H9 (cell line): ENCODE data around the gene STOX2. TPM values are rescaled to one million over a fixed set of nuclear protein-coding genes. Genes with fewer than 3 reads are reported as not detected.

ENCODE experiments used
- DNase-seq: peaks from one replicate; pipeline ENCODE4 v3.0.0-alpha.2; 2017
- H2AFZ ChIP-seq: one replicate; pipeline ENCODE4 v1.6.1; 2013; ENCODE audit warnings: mild to moderate bottlenecking, low read length, control low read depth, moderate library complexity
- H2AK5ac ChIP-seq: 2 replicates; pipeline ENCODE4 v1.6.1; 2013; ENCODE audit warnings: low read length, control low read depth, mixed read lengths; ENCODE audit not compliant: insufficient read length
- H2BK120ac ChIP-seq: one replicate; pipeline ENCODE4 v1.6.1; 2013; ENCODE audit warnings: low read depth, mild to moderate bottlenecking, low read length, control low read depth, inconsistent platforms; ENCODE audit not compliant: poor library complexity, severe bottlenecking
- H2BK12ac ChIP-seq: 2 replicates; pipeline ENCODE4 v1.6.1; 2013; ENCODE audit warnings: low read length, control low read depth, mixed read lengths, low read depth; ENCODE audit not compliant: insufficient read length
- H2BK15ac ChIP-seq: 2 replicates; pipeline ENCODE4 v1.6.1; 2013; ENCODE audit warnings: low read depth, low read length, control low read depth
- H2BK20ac ChIP-seq: one replicate; pipeline ENCODE4 v1.6.1; 2013; ENCODE audit warnings: low read depth, mild to moderate bottlenecking, low read length, control low read depth, inconsistent platforms; ENCODE audit not compliant: poor library complexity, severe bottlenecking
- H2BK5ac ChIP-seq: 2 replicates; pipeline ENCODE4 v1.6.1; 2013; ENCODE audit warnings: low read length, control low read depth, mixed read lengths; ENCODE audit not compliant: insufficient read length
- H3K14ac ChIP-seq: 2 replicates; pipeline ENCODE4 v1.6.1; 2013; ENCODE audit warnings: low read length, control low read depth; ENCODE audit not compliant: insufficient read depth
- H3K18ac ChIP-seq: 2 replicates; pipeline ENCODE4 v1.6.1; 2013; ENCODE audit warnings: low read depth, mild to moderate bottlenecking, mixed read lengths, low read length, control low read depth; ENCODE audit not compliant: insufficient read length
- H3K23ac ChIP-seq: 2 replicates; pipeline ENCODE4 v1.6.1; 2013; ENCODE audit warnings: low read length, control low read depth, mixed read lengths, low read depth; ENCODE audit not compliant: insufficient read length
- H3K23me2 ChIP-seq: 2 replicates; pipeline ENCODE4 v1.6.1; 2013; ENCODE audit warnings: low read depth, mild to moderate bottlenecking, mixed read lengths, low read length, control low read depth; ENCODE audit not compliant: insufficient read length, poor library complexity, severe bottlenecking
- H3K27ac ChIP-seq: 2 replicates; pipeline ENCODE4 v1.5.1; 2013; ENCODE audit warnings: low read length, control low read depth, mixed read lengths, low read depth; ENCODE audit not compliant: insufficient read length
- H3K27me3 ChIP-seq: 2 replicates; pipeline ENCODE4 v1.6.1; 2013; ENCODE audit warnings: low read length, control low read depth, inconsistent platforms; ENCODE audit not compliant: insufficient read depth
- H3K4ac ChIP-seq: 2 replicates; pipeline ENCODE4 v1.6.1; 2013; ENCODE audit warnings: low read depth, mild to moderate bottlenecking, control low read depth, inconsistent platforms, low read length, moderate library complexity
- H3K4me1 ChIP-seq: 2 replicates; pipeline ENCODE4 v1.6.1; 2013; ENCODE audit warnings: low read length, control low read depth, inconsistent platforms; ENCODE audit not compliant: insufficient read depth
- H3K4me2 ChIP-seq: 2 replicates; pipeline ENCODE4 v1.6.1; 2013; ENCODE audit warnings: low read length, control low read depth, mixed read lengths; ENCODE audit not compliant: insufficient read length, insufficient read depth
- H3K56ac ChIP-seq: 2 replicates; pipeline ENCODE4 v1.6.1; 2013; ENCODE audit warnings: low read depth, mild to moderate bottlenecking, mixed read lengths, low read length, control low read depth; ENCODE audit not compliant: insufficient read length
- H3K79me1 ChIP-seq: 2 replicates; pipeline ENCODE4 v1.6.1; 2013; ENCODE audit warnings: low read depth, mild to moderate bottlenecking, moderate library complexity, low read length, control low read depth, inconsistent platforms; ENCODE audit not compliant: insufficient read depth, poor library complexity, severe bottlenecking
- H3K79me2 ChIP-seq: 2 replicates; pipeline ENCODE4 v1.6.1; 2013; ENCODE audit warnings: low read length, control low read depth, inconsistent platforms; ENCODE audit not compliant: insufficient read depth
- H3K9ac ChIP-seq: 2 replicates; pipeline ENCODE4 v1.6.1; 2013; ENCODE audit warnings: low read length, control low read depth, mixed read lengths; ENCODE audit not compliant: insufficient read length; ENCODE audit errors: extremely low read depth
- H3K9me3 ChIP-seq: one replicate; pipeline ENCODE4 v1.6.1; 2013; ENCODE audit warnings: low read depth, low read length, inconsistent platforms; ENCODE audit not compliant: control insufficient read depth
- H3T11ph ChIP-seq: one replicate; pipeline ENCODE4 v1.6.1; 2013; ENCODE audit warnings: mild to moderate bottlenecking, low read length, control low read depth, inconsistent platforms
- H4K20me1 ChIP-seq: one replicate; pipeline ENCODE4 v1.6.1; 2013; ENCODE audit not compliant: control insufficient read depth, insufficient read length, insufficient read depth
- H4K5ac ChIP-seq: 2 replicates; pipeline ENCODE4 v1.6.1; 2013; ENCODE audit warnings: low read depth, mild to moderate bottlenecking, mixed read lengths, low read length, control low read depth; ENCODE audit not compliant: insufficient read length
- H4K8ac ChIP-seq: replicated peaks from 2 replicates; pipeline ENCODE4 v1.6.1; 2013; ENCODE audit warnings: low read length, control low read depth, mixed read lengths, low read depth; ENCODE audit not compliant: insufficient read length
- H4K91ac ChIP-seq: 2 replicates; pipeline ENCODE4 v1.6.1; 2013; ENCODE audit warnings: low read depth, mild to moderate bottlenecking, moderate library complexity, mixed read lengths, low read length, control low read depth; ENCODE audit not compliant: insufficient read length
- H3K27ac Mint-ChIP-seq, 3 experiments: 2 replicates in 2 of 3; 3 replicates in 1 of 3; pipeline ENCODE4 v1.8.0; 2020 to 2021; ENCODE audit warnings: mixed read lengths in 3 of 3, mild to moderate bottlenecking in 1 of 3, moderate library complexity in 1 of 3
- H3K27me3 Mint-ChIP-seq: 2 replicates; pipeline ENCODE4 v1.8.0; 2021; ENCODE audit warnings: low read depth, mild to moderate bottlenecking, moderate library complexity, mixed read lengths
- H3K36me3 Mint-ChIP-seq, 3 experiments: 2 replicates in 2 of 3; 3 replicates in 1 of 3; pipeline ENCODE4 v1.8.0; 2020 to 2021; ENCODE audit warnings: low read depth in 3 of 3, mixed read lengths in 3 of 3; ENCODE audit not compliant: insufficient read depth in 1 of 3
- H3K4me1 Mint-ChIP-seq, 2 experiments: 2 replicates each; pipeline ENCODE4 v1.8.0; 2020; ENCODE audit warnings: mixed read lengths in 2 of 2
- H3K4me3 Mint-ChIP-seq, 2 experiments: 2 replicates in 1 of 2; 3 replicates in 1 of 2; pipeline ENCODE4 v1.8.0; 2020 to 2021; ENCODE audit warnings: mild to moderate bottlenecking in 2 of 2, mixed read lengths in 2 of 2, moderate library complexity in 1 of 2
- H3K9me3 Mint-ChIP-seq, 2 experiments: 2 replicates in 1 of 2; 3 replicates in 1 of 2; pipeline ENCODE4 v1.8.0; 2020; ENCODE audit warnings: mild to moderate bottlenecking in 2 of 2, mixed read lengths in 2 of 2, moderate library complexity in 1 of 2
- WGBS: extraction: QIAGEN DNeasy Blood & Tissue Kit; methylation state at CpG from one replicate; pipeline ENCODE4 v1.1.7; 2013; ENCODE audit warnings: missing lambda C conversion rate, low lambda C conversion rate, mixed read lengths; ENCODE audit not compliant: insufficient read length; ENCODE audit errors: extremely low coverage; 5-methylcytosine and 5-hydroxymethylcytosine counted together
- total RNA-seq: library from RNA; stranded (reverse); gene quantifications from 2 replicates; pipeline ENCODE4 v1.2.1, GENCODE V29; 2021
- TF ChIP-seq, protein P1 (sequence below): fragments of 200-600 bp; sonication (generic); conservative IDR thresholded peaks from 3 replicates; pipeline ENCODE4 v1.8.0; 2021; ENCODE audit warnings: antibody characterized with exemption, mild to moderate bottlenecking

STOX2 gene
- total RNA-seq, 1 experiment from 2014 or later = 28.2 TPM

GRCh38 chr4:184039963-184040383 lies 134.9 kb downstream of the STOX2 start:
- Histone ChIP-seq H2AFZ (no peak overlapping the region), H3K9me3 (no peaks in the 10 kb centered on the region), H2BK5ac (no peak overlapping the region), H3K4me2 (peak overlapping the region; percentile 8), H3K27me3 (no peaks in the 10 kb centered on the region), H3K14ac (no peak overlapping the region), H2BK15ac (no peak overlapping the region), H4K8ac (no peak overlapping the region), H3K23me2 (no peaks in the 10 kb centered on the region), H3K79me1 (no peaks in the 10 kb centered on the region), H4K5ac (no peak overlapping the region), H4K20me1 (no peaks in the 10 kb centered on the region), H3K4me1 (no peaks in the 10 kb centered on the region), H3K27ac (no peak overlapping the region), H3K9ac (no peak overlapping the region), H4K91ac (no peak overlapping the region), H3T11ph (no peak overlapping the region), H2BK12ac (no peak overlapping the region), H3K4ac (no peak overlapping the region), H3K18ac (no peak overlapping the region), H2BK120ac (no peak overlapping the region), H2BK20ac (no peak overlapping the region), H3K56ac (no peak overlapping the region), H2AK5ac (no peak overlapping the region), H3K23ac (no peak overlapping the region), H3K79me2 (no peaks in the 10 kb centered on the region)
- H3K36me3 Mint-ChIP-seq = peaks cover 0 to 8% (median 2%) of the 10 kb centered on the region in 3 experiments; a peak in 3 of 7 replicates
- H3K27ac Mint-ChIP-seq = no peak overlapping the region
- DNase-seq = no peak
- no CpG with 5 or more reads among the region's 22 CpGs for WGBS
- peaks cover 11% of the 10 kb centered on the region for H3K27me3 Mint-ChIP-seq
- no peak overlapping the region for H3K4me3 Mint-ChIP-seq
- H3K4me1 Mint-ChIP-seq = peaks cover 17 to 19% of the 10 kb centered on the region in 2 experiments
- TF ChIP-seq, protein P1, sequence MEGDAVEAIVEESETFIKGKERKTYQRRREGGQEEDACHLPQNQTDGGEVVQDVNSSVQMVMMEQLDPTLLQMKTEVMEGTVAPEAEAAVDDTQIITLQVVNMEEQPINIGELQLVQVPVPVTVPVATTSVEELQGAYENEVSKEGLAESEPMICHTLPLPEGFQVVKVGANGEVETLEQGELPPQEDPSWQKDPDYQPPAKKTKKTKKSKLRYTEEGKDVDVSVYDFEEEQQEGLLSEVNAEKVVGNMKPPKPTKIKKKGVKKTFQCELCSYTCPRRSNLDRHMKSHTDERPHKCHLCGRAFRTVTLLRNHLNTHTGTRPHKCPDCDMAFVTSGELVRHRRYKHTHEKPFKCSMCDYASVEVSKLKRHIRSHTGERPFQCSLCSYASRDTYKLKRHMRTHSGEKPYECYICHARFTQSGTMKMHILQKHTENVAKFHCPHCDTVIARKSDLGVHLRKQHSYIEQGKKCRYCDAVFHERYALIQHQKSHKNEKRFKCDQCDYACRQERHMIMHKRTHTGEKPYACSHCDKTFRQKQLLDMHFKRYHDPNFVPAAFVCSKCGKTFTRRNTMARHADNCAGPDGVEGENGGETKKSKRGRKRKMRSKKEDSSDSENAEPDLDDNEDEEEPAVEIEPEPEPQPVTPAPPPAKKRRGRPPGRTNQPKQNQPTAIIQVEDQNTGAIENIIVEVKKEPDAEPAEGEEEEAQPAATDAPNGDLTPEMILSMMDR = no peak
- H3K9me3 Mint-ChIP-seq = peaks cover 2 to 3% of the 10 kb centered on the region in 2 experiments; a peak in 2 of 5 replicates
